HG03159 (cell line): ENCODE data around the gene CCDC88B.
"Not testable (repeated sequence)": the region's sequence is repeated elsewhere in the genome, so short reads cannot be mapped to it uniquely, and the experiment has no call there.

Experiments
- ATAC-seq: cut with Tn5 transposase; IDR thresholded peaks from one replicate; pipeline ENCODE4 v1.9.1; 2021; ENCODE audit warnings: mild to moderate bottlenecking, moderate library complexity; ENCODE audit not compliant: unreplicated experiment

CCDC88B gene

GRCh38 chr11:64305075-64305690 lies 34.8 kb upstream of the CCDC88B start, which contains the start of gene ESRRA:
ESRRA (plus strand) TSS chr11:64305524; CDS start chr11:64307180, 1,656 bp downstream.
- peak; percentile 70 for ATAC-seq

GRCh38 chr11:64305691-64306562 lies 34.1 kb upstream of the CCDC88B start:
- peak; percentile 27 for ATAC-seq

GRCh38 chr11:64306563-64306875 lies 33.5 kb upstream of the CCDC88B start:
- ATAC-seq = no peak

GRCh38 chr11:64306876-64307622 lies 33.0 kb upstream of the CCDC88B start:
- ATAC-seq = no peak

GRCh38 chr11:64307795-64308194 lies 32.2 kb upstream of the CCDC88B start:
- not testable (repeated sequence) for ATAC-seq

GRCh38 chr11:64312947-64313346 lies 27.1 kb upstream of the CCDC88B start:
- no peak for ATAC-seq

- ATAC-seq = no peak
Observed at GRCh38 chr11:64313491-64314145, 26.4 kb upstream of the CCDC88B start.

- ATAC-seq = no peak
Observed at GRCh38 chr11:64314146-64314804, 25.7 kb upstream of the CCDC88B start.

- no peak for ATAC-seq
Observed at GRCh38 chr11:64314805-64315561, 25.0 kb upstream of the CCDC88B start.

GRCh38 chr11:64315667-64316526 lies 24.1 kb upstream of the CCDC88B start:
- not testable (repeated sequence) for ATAC-seq

- no peak for ATAC-seq
Observed at GRCh38 chr11:64316672-64317324, 23.2 kb upstream of the CCDC88B start.

- ATAC-seq = peak; percentile 60
Observed at GRCh38 chr11:64317325-64317960, 22.6 kb upstream of the CCDC88B start, which contains the start of gene TRMT112. TRMT112 (minus strand) TSS chr11:64317559; CDS start chr11:64317526, 33 bp downstream.

GRCh38 chr11:64317961-64318765 lies 21.8 kb upstream of the CCDC88B start, which contains the start of gene PRDX5:
PRDX5 (plus strand) TSS chr11:64318121; CDS start chr11:64318216, 95 bp downstream.
- peak; percentile 71 for ATAC-seq

GRCh38 chr11:64318766-64319761 lies 20.9 kb upstream of the CCDC88B start:
- no peak for ATAC-seq

- ATAC-seq = no peak
Observed at GRCh38 chr11:64320556-64320955, 19.4 kb upstream of the CCDC88B start.

- no peak for ATAC-seq
Observed at GRCh38 chr11:64321026-64321425, 19.0 kb upstream of the CCDC88B start.
